22Rv1 (cell line): Measurements from ENCODE around the gene GARS1.

Experiments used
- ZFX ChIP-seq: fragments of 450-650 bp; IDR thresholded peaks from 2 replicates; pipeline ENCODE4 v1.6.1; 2017; ENCODE audit warnings: antibody characterized with exemption, borderline replicate concordance
- TF ChIP-seq, protein P1 (sequence below): fragments of 450-650 bp; IDR thresholded peaks from 2 replicates; pipeline ENCODE4 v1.5.1; 2017; ENCODE audit warnings: mild to moderate bottlenecking

DNA sequence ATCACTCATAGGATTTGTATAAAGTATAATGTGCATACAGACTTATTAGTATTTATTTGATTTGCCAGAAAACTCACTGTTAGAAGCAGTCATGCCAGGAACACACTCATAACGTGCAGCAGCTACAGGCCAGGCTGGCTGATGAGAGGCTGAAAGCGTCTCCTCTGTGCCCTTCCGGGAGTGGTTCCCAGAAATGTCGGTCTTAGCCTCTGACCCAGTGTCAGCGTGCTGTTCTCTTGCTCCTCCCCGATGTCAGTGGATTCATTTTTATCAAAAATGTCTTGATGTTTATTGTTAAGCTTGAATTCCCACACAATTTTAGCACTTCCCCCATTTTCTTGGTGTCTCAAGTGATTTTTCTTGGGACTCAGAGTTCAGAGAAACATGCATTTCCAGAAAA, 33.3 kb upstream of the GARS1 start:
- TF ChIP-seq, protein P1, sequence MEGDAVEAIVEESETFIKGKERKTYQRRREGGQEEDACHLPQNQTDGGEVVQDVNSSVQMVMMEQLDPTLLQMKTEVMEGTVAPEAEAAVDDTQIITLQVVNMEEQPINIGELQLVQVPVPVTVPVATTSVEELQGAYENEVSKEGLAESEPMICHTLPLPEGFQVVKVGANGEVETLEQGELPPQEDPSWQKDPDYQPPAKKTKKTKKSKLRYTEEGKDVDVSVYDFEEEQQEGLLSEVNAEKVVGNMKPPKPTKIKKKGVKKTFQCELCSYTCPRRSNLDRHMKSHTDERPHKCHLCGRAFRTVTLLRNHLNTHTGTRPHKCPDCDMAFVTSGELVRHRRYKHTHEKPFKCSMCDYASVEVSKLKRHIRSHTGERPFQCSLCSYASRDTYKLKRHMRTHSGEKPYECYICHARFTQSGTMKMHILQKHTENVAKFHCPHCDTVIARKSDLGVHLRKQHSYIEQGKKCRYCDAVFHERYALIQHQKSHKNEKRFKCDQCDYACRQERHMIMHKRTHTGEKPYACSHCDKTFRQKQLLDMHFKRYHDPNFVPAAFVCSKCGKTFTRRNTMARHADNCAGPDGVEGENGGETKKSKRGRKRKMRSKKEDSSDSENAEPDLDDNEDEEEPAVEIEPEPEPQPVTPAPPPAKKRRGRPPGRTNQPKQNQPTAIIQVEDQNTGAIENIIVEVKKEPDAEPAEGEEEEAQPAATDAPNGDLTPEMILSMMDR = no peak
- TF ChIP-seq ZFX = no peak
